T-helper 9 cell (primary cell): ENCODE measurements around the gene TRANK1.

ENCODE experiments used
- DNase-seq: peaks from one replicate; pipeline ENCODE4 v3.0.0-alpha.2; 2020

Gene TRANK1

GRCh38 chr3:36792342-36792741, 152.5 kb downstream of the TRANK1 start:
- DNase-seq = no peak

GRCh38 chr3:36790765-36791164, 154.1 kb downstream of the TRANK1 start:
- DNase-seq = no peak

- DNase-seq = no peak
Observed at GRCh38 chr3:36786921-36787890, 157.6 kb downstream of the TRANK1 start.

- no peak for DNase-seq
Observed at GRCh38 chr3:36784138-36784635, 160.7 kb downstream of the TRANK1 start.

- no peak for DNase-seq
Observed at GRCh38 chr3:36777424-36778218, 167.2 kb downstream of the TRANK1 start.
